PFSK-1 (cell line): ENCODE results near the gene NOC2L.

ENCODE experiments used
- FOXP2 ChIP-seq: optimal IDR thresholded peaks from 2 replicates; pipeline ENCODE3; 2011; ENCODE audit warnings: borderline replicate concordance, control low read depth, inconsistent platforms; ENCODE audit not compliant: insufficient read depth; ENCODE audit errors: extremely low read length, extremely low read depth
- POLR2AphosphoS5 ChIP-seq: IDR thresholded peaks from 2 replicates; pipeline ENCODE4 v1.6.1; 2012; ENCODE audit warnings: low read depth, mild to moderate bottlenecking, control low read depth, low read length, moderate library complexity
- REST ChIP-seq, 2 experiments: IDR thresholded peaks; 2 replicates each; pipeline versions ENCODE4 v1.6.1 to v1.8.0; 2011 to 2012; ENCODE audit warnings: low read depth in 2 of 2, low read length in 2 of 2, control low read depth in 1 of 2, inconsistent platforms in 1 of 2, mild to moderate bottlenecking in 1 of 2, moderate library complexity in 1 of 2; ENCODE audit not compliant: insufficient read depth in 1 of 2
- SIN3A ChIP-seq: IDR thresholded peaks from 2 replicates; pipeline ENCODE4 v1.6.1; 2012; ENCODE audit warnings: mild to moderate bottlenecking, low read length, moderate library complexity, borderline replicate concordance; ENCODE audit not compliant: insufficient read depth
- TAF1 ChIP-seq: IDR thresholded peaks from 2 replicates; pipeline ENCODE4 v1.6.1; 2012; ENCODE audit warnings: low read length, control low read depth, borderline replicate concordance; ENCODE audit not compliant: insufficient read depth

The NOC2L gene

GRCh38 chr1:964691-965525 lies 5.9 kb upstream of the NOC2L start:
- TF ChIP-seq TAF1 (no peak), SIN3A (no peak), POLR2AphosphoS5 (no peak), FOXP2 (no peak), REST (IDR thresholded peaks at IDR 0.05; ENCODE audit: insufficient read depth in 1 of 2, low read depth in 2 of 2, low read length in 2 of 2) (no peak)

- TF ChIP-seq REST (IDR thresholded peaks at IDR 0.05; ENCODE audit: insufficient read depth in 1 of 2, low read depth in 2 of 2, low read length in 2 of 2) (no peak), SIN3A (no peak), TAF1 (no peak), FOXP2 (no peak), POLR2AphosphoS5 (no peak)
Measured at GRCh38 chr1:963746-964525, 4.9 kb upstream of the NOC2L start.

- no peak for TF ChIP-seq REST (IDR thresholded peaks at IDR 0.05; ENCODE audit: insufficient read depth in 1 of 2, low read depth in 2 of 2, low read length in 2 of 2)
- no peak for TF ChIP-seq SIN3A
- TF ChIP-seq POLR2AphosphoS5: no peak
- no peak for TF ChIP-seq TAF1
- TF ChIP-seq FOXP2: no peak
Measured at GRCh38 chr1:963301-963651, 4.2 kb upstream of the NOC2L start.

GRCh38 chr1:962381-963300 lies 3.6 kb upstream of the NOC2L start:
- TF ChIP-seq FOXP2 (no peak), REST (IDR thresholded peaks at IDR 0.05; ENCODE audit: insufficient read depth in 1 of 2, low read depth in 2 of 2, low read length in 2 of 2) (no peak), POLR2AphosphoS5 (no peak), TAF1 (no peak), SIN3A (no peak)
